Lower leg skin (tissue), 4 donors: ENCODE data around the gene NEDD4L. TPM values are rescaled to one million over a fixed set of nuclear protein-coding genes. Genes with fewer than 3 reads are reported as not detected.

ENCODE experiments used
- DNase-seq, 2 donors: peaks; one replicate each; pipeline ENCODE4 v3.0.0-alpha.2; 2019; ENCODE audit warnings: low spot score in 2 of 2
- H3K4me3 ChIP-seq: fragments of 200-600 bp; sonication (generic); 2 replicates; pipeline ENCODE4 v1.5.1; 2017; ENCODE audit warnings: mild to moderate bottlenecking, low read depth; ENCODE audit not compliant: poor library complexity, severe bottlenecking
- CTCF ChIP-seq, 3 donors: fragments of 450-650 bp; IDR thresholded peaks; one replicate each; pipeline ENCODE4 v1.5.1; 2016; ENCODE audit warnings: antibody characterized with exemption in 3 of 3, mild to moderate bottlenecking in 3 of 3, moderate library complexity in 2 of 3
- POLR2A ChIP-seq, 2 donors: fragments of 450-650 bp; IDR thresholded peaks; one replicate each; pipeline ENCODE4 v1.6.1; 2016 to 2017; ENCODE audit warnings: antibody characterized with exemption in 2 of 2, mild to moderate bottlenecking in 1 of 2, moderate library complexity in 1 of 2
- WGBS, 2 donors: methylation state at CpG; one replicate each; pipeline ENCODE4 v1.1.5; 2018; 5-methylcytosine and 5-hydroxymethylcytosine counted together
- intact Hi-C: fragments of 100-400 bp; cut with DNase I; formaldehyde crosslinking; loops from one replicate; pipeline ENCODE4 v1.15.0; 2023; ENCODE audit warnings: low total_unique reads
- total RNA-seq, 4 donors: library from RNA; depleted of rRNA; stranded (reverse); fragments of >200 nt; gene quantifications; one replicate each; pipeline ENCODE4 v1.1.0, GENCODE V29; 2016

The NEDD4L gene
- total RNA-seq, 4 donors from 2014 or later = 22.9 to 127 (median 35.0) TPM

- intact Hi-C loops = no loop called here
- no peak overlapping the region for H3K4me3 ChIP-seq
- no peak for TF ChIP-seq CTCF (IDR thresholded peaks at IDR 0.05)
- TF ChIP-seq POLR2A (IDR thresholded peaks at IDR 0.05) = no peak
- DNase-seq = no peak
- WGBS, 2 donors = 94 to 96% methylated on average over 5 of the region's 5 CpGs
Observed at GRCh38 chr18:58350526-58350925, 306.5 kb downstream of the NEDD4L start.

DNA sequence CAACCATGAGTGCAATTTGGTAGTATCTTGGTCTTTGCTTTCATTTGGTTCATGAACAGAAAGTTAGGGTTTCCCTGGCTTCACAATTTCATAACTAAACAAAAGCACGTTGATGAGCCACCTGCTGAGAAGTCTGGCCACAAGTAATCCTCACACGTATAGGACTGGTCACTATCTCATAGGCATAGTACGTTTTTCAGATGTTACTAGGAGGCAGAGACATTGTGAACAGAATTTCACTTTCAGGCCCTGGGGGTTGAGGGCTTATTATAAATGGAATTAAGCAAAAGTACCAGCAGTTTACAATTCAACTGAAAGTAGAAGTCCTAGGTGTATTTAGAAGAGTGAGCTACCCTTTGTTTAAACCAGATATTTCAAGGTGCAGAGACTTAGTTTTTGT lies 307.8 kb downstream of the NEDD4L start:
- intact Hi-C loops = no loop called here
- TF ChIP-seq POLR2A (IDR thresholded peaks at IDR 0.05) = no peak
- TF ChIP-seq CTCF (IDR thresholded peaks at IDR 0.05) = no peak
- H3K4me3 ChIP-seq = no peak overlapping the region
- 90% methylated on average over 3 of the region's 3 CpGs for WGBS, 2 donors
- DNase-seq = no peak

GRCh38 chr18:58353581-58353980 lies 309.6 kb downstream of the NEDD4L start:
- H3K4me3 ChIP-seq = no peak overlapping the region
- TF ChIP-seq POLR2A (IDR thresholded peaks at IDR 0.05) = no peak
- TF ChIP-seq CTCF (IDR thresholded peaks at IDR 0.05) = no peak
- intact Hi-C loops = no loop called here
- 93 to 95% methylated on average over 4 of the region's 4 CpGs for WGBS, 2 donors
- DNase-seq = no peak

DNA sequence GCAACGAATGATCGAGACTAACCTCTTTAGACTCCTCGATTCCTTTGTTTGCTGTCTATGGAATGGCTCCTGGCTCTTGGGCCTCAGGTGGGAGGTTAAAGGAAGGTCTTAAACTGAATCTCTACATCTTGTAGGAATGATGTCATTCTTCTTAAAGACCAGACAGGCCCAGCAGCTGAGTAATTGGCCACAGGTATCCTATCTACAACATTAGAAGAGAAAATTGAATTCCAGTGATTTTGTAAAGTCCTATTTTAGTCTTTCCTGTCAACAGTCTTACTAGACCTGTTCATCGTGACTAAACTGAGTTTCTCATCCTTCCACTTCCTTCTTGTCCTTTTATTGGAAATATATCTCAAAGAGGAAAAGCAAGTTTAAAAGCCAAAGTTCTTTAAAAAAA lies 310.0 kb downstream of the NEDD4L start:
- intact Hi-C loops = no loop called here
- no peak for TF ChIP-seq CTCF (IDR thresholded peaks at IDR 0.05)
- TF ChIP-seq POLR2A (IDR thresholded peaks at IDR 0.05) = no peak
- WGBS, 2 donors = 91 to 94% methylated on average over 4 of the region's 4 CpGs
- DNase-seq = no peak
- H3K4me3 ChIP-seq = no peak overlapping the region

- intact Hi-C loops = no loop called here
- WGBS, 2 donors = 91 to 92% methylated on average over 10 of the region's 10 CpGs
- TF ChIP-seq POLR2A (IDR thresholded peaks at IDR 0.05) = no peak
- TF ChIP-seq CTCF (IDR thresholded peaks at IDR 0.05) = no peak
- H3K4me3 ChIP-seq = no peak overlapping the region
- DNase-seq = no peak
Observed at GRCh38 chr18:58354791-58355190, 310.8 kb downstream of the NEDD4L start.

GRCh38 chr18:58355243-58355642 lies 311.2 kb downstream of the NEDD4L start:
- no peak for TF ChIP-seq CTCF (IDR thresholded peaks at IDR 0.05)
- no peak for TF ChIP-seq POLR2A (IDR thresholded peaks at IDR 0.05)
- intact Hi-C loops = no loop called here

More at GRCh38 chr18:58355243-58355642, 311.2 kb downstream of the NEDD4L start:
- WGBS, 2 donors = 94 to 96% methylated on average over 8 of the region's 8 CpGs
- H3K4me3 ChIP-seq = no peak overlapping the region
- no peak for DNase-seq
